AG04450 (cell line): ENCODE data around the gene IRF5. TPM values are rescaled to one million over a fixed set of nuclear protein-coding genes. Genes with fewer than 3 reads are reported as not detected.

Source experiments
- CTCF ChIA-PET: fragments of 300-600, 350-600 bp; formaldehyde crosslinking; extraction: SDS; loops from one replicate; lab custom pipeline; 2022; ENCODE audit warnings: antibody characterized with exemption, inconsistent platforms; lab: Charles Lee
- POLR2A ChIA-PET: fragments of 350-600 bp; formaldehyde crosslinking; extraction: SDS; loops from one replicate; lab custom pipeline; 2021; ENCODE audit warnings: antibody characterized with exemption, inconsistent platforms; lab: Yijun Ruan, JAX
- DNase-seq: peaks from one replicate; pipeline ENCODE4 v3.0.0-alpha.2; 2011; ENCODE audit warnings: low read depth, low spot score
- H3K27ac ChIP-seq: one replicate; pipeline ENCODE4 v1.5.1; 2012; ENCODE audit warnings: low read depth, low read length, control low read depth
- H3K27me3 ChIP-seq: one replicate; pipeline ENCODE4 v1.6.0; 2012; ENCODE audit warnings: low read length; ENCODE audit not compliant: control insufficient read depth, insufficient read depth
- H3K4me3 ChIP-seq: 2 replicates; pipeline ENCODE4 v1.5.1; 2011; ENCODE audit warnings: mild to moderate bottlenecking, low read depth, low read length, control low read depth
- H3K9me3 ChIP-seq: 2 replicates; pipeline ENCODE4 v1.5.1; 2012; ENCODE audit warnings: low read length; ENCODE audit not compliant: control insufficient read depth, insufficient read depth
- polyA plus RNA-seq: library from polyadenylated mRNA; depleted of rRNA; stranded (reverse); fragments of >200 nt; gene quantifications from 2 replicates; pipeline ENCODE4 v1.2.3, GENCODE V29; 2011
- TF ChIP-seq, protein P1 (sequence below): IDR thresholded peaks from 2 replicates; pipeline ENCODE4 v1.5.1; 2011; ENCODE audit warnings: low read depth, low read length, control low read depth, inconsistent platforms

The IRF5 gene
- polyA plus RNA-seq, 1 experiment: 0.06 TPM

DNA sequence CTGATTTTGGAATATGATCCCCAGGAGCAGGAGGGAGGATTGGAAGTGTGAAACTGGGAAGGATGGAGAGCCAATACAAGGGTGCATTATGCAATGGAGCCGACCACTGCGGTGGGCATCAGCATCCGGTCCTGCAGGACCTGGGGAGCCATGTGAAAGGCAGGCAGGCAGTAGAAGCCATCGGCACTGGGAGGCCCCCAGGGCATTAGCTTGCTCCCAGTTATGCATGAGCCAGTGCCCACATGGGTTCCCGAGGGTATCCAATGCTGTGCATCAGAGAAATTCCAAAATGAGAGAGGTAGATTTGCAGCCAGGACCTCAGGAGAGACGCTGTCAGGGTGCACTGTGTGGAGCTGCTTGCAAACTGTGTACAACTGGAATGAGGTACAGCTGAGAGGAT lies 18.5 kb upstream of the IRF5 start:
- POLR2A ChIA-PET: no interaction called here

GRCh38 chr7:128919881-128920799 lies 17.6 kb upstream of the IRF5 start:
- DNase-seq: no peak
- ChIA-PET CTCF (interaction anchor here (1.3 kb wide), 1 partner anchor 171 kb away, joined by 6 read pairs; no protein-coding TSS in a partner anchor), POLR2A (no interaction called here)
- H3K4me3 ChIP-seq: no peak overlapping the region
- H3K27ac ChIP-seq: no peak overlapping the region
- TF ChIP-seq, protein P1, sequence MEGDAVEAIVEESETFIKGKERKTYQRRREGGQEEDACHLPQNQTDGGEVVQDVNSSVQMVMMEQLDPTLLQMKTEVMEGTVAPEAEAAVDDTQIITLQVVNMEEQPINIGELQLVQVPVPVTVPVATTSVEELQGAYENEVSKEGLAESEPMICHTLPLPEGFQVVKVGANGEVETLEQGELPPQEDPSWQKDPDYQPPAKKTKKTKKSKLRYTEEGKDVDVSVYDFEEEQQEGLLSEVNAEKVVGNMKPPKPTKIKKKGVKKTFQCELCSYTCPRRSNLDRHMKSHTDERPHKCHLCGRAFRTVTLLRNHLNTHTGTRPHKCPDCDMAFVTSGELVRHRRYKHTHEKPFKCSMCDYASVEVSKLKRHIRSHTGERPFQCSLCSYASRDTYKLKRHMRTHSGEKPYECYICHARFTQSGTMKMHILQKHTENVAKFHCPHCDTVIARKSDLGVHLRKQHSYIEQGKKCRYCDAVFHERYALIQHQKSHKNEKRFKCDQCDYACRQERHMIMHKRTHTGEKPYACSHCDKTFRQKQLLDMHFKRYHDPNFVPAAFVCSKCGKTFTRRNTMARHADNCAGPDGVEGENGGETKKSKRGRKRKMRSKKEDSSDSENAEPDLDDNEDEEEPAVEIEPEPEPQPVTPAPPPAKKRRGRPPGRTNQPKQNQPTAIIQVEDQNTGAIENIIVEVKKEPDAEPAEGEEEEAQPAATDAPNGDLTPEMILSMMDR: no peak
- H3K27me3 ChIP-seq: peaks cover 76% of the 10 kb centered on the region
- no peaks in the 10 kb centered on the region; the same call in 1 of the 2 replicates for H3K9me3 ChIP-seq

More for the DNA sequence above, 18.5 kb upstream of the IRF5 start:
- no peaks in the 10 kb centered on the region; the same call in 1 of the 2 replicates for H3K9me3 ChIP-seq
- H3K4me3 ChIP-seq: no peak overlapping the region
- CTCF ChIA-PET: no interaction called here
- DNase-seq: no peak
- TF ChIP-seq, protein P1: no peak
- no peak overlapping the region for H3K27ac ChIP-seq
- peaks cover 81% of the 10 kb centered on the region for H3K27me3 ChIP-seq

GRCh38 chr7:128920913-128921582 lies 16.7 kb upstream of the IRF5 start:
- POLR2A ChIA-PET: no interaction called here
- Histone ChIP-seq H3K27me3 (peaks cover 69% of the 10 kb centered on the region), H3K9me3 (no peaks in the 10 kb centered on the region; the same call in 1 of the 2 replicates), H3K4me3 (no peak overlapping the region), H3K27ac (no peak overlapping the region)
- CTCF ChIA-PET: interaction anchor here (0.7 to 1.3 kb wide), 2 partner anchors 170 to 1512 kb away, joined by 3 to 6 read pairs; no protein-coding TSS in a partner anchor
- DNase-seq: no peak
- TF ChIP-seq, protein P1: no peak

- POLR2A ChIA-PET: interaction anchor here (0.5 kb wide), 1 partner anchor 77 kb away, joined by 3 read pairs; no protein-coding TSS in a partner anchor
- peaks cover 64% of the 10 kb centered on the region for H3K27me3 ChIP-seq
- no peak overlapping the region for H3K27ac ChIP-seq
- no peak overlapping the region for H3K4me3 ChIP-seq
- TF ChIP-seq, protein P1: no peak
- DNase-seq: no peak
- CTCF ChIA-PET: interaction anchor here (0.7 kb wide), 1 partner anchor 1511 kb away, joined by 3 read pairs; no protein-coding TSS in a partner anchor
- H3K9me3 ChIP-seq: no peaks in the 10 kb centered on the region; the same call in 1 of the 2 replicates
These were observed 15.8 kb upstream of the IRF5 start for GRCh38 chr7:128921866-128922440.
